Tibial nerve (tissue), 4 donors: ENCODE measurements around the gene FBXW8. TPM values are rescaled to one million over a fixed set of nuclear protein-coding genes. Genes with fewer than 3 reads are reported as not detected.

Experiments used
- DNase-seq, 2 donors: peaks; one replicate each; pipeline ENCODE4 v3.0.0-alpha.2; 2019; ENCODE audit warnings: low spot score in 2 of 2
- H3K27ac ChIP-seq, 4 donors: fragments of 200-600 bp; sonication (generic) in 3 of 4; one replicate each; pipeline ENCODE4 v1.5.1; 2017 to 2019; ENCODE audit warnings: mild to moderate bottlenecking in 1 of 4
- H3K27me3 ChIP-seq, 2 donors: fragments of 200-600 bp; sonication (generic) in 1 of 2; one replicate each; pipeline versions ENCODE4 v1.5.1 to v1.6.0; 2017 to 2019
- H3K36me3 ChIP-seq, 3 donors: fragments of 200-600 bp; sonication (generic); one replicate each; pipeline ENCODE4 v1.5.1; 2018 to 2019
- H3K4me1 ChIP-seq, 4 donors: fragments of 200-600 bp; sonication (generic) in 3 of 4; one replicate each; pipeline ENCODE4 v1.5.1; 2017 to 2019
- H3K4me3 ChIP-seq, 4 donors: fragments of 200-600 bp; sonication (generic) in 3 of 4; one replicate each; pipeline ENCODE4 v1.5.1; 2017 to 2019; ENCODE audit warnings: mild to moderate bottlenecking in 1 of 4, moderate library complexity in 1 of 4
- H3K9me3 ChIP-seq, 4 donors: fragments of 200-600 bp; sonication (generic) in 3 of 4; one replicate each; pipeline ENCODE4 v1.5.1; 2017 to 2019
- CTCF ChIP-seq, 5 experiments: fragments of 200-600 bp in 3 of 5; fragments of 450-650 bp in 2 of 5; sonication (generic) in 3 of 5; IDR thresholded peaks; one replicate each; pipeline ENCODE4 v1.5.1; 2016 to 2019; ENCODE audit warnings: antibody characterized with exemption in 5 of 5, mild to moderate bottlenecking in 3 of 5, moderate library complexity in 2 of 5
- EP300 ChIP-seq, 2 donors: sonication (generic); formaldehyde crosslinking; IDR thresholded peaks; one replicate each; pipeline ENCODE4 v1.6.1; 2017; ENCODE audit warnings: antibody characterized with exemption in 2 of 2, mild to moderate bottlenecking in 1 of 2
- POLR2A ChIP-seq, 2 donors: fragments of 450-650 bp; IDR thresholded peaks; one replicate each; pipeline ENCODE4 v1.6.1; 2017; ENCODE audit warnings: antibody characterized with exemption in 2 of 2, mild to moderate bottlenecking in 2 of 2, moderate library complexity in 2 of 2
- WGBS, 2 donors: methylation state at CpG; one replicate each; pipeline ENCODE4 v1.1.5; 2018; 5-methylcytosine and 5-hydroxymethylcytosine counted together
- total RNA-seq, 4 donors: library from RNA; depleted of rRNA; stranded (reverse); fragments of >200 nt; gene quantifications; one replicate each; pipeline ENCODE4 v1.1.0, GENCODE V29; 2016

The FBXW8 gene
- total RNA-seq, 4 donors from 2014 or later = 26.7 to 38.4 (median 29.0) TPM

- DNase-seq = no peak
- 75 to 81% methylated on average over 30 of the region's 30 CpGs for WGBS, 2 donors
- Histone ChIP-seq H3K4me3 (no peak overlapping the region), H3K36me3 (peaks cover 0 to 57% (median 0%) of the 10 kb centered on the region in 3 donors), H3K9me3 (no peaks in the 10 kb centered on the region), H3K27ac (no peak overlapping the region), H3K27me3 (no peaks in the 10 kb centered on the region), H3K4me1 (no peaks in the 10 kb centered on the region)
- TF ChIP-seq POLR2A (IDR thresholded peaks at IDR 0.05) = no peak
- TF ChIP-seq CTCF (IDR thresholded peaks at IDR 0.05) = no peak
- no peak for TF ChIP-seq EP300 (IDR thresholded peaks at IDR 0.05)
These were observed 59.1 kb downstream of the FBXW8 start for GRCh38 chr12:116969615-116970585.

DNA sequence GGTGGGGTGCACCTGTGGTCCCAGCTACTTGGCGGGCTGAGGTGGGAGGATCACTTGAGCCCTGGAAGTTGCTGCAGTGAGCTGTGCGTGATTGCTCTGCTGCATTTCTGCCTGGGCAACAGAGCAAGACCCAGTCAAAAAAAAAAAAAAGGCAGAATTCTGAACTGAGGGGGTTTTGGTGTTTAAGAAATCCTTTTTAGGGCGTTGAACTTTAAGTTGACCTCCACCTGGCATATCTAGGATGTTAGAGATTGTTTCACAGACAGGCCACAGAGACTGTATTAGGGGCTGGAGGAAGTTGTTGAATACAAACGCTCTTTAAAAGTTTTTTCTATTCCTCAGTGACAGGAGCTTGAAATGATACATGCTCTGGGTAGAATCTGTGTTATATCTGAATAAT is 60.5 kb downstream of the FBXW8 start:
- no peak for DNase-seq
- peaks cover 0 to 46% (median 0%) of the 10 kb centered on the region in 3 donors for H3K36me3 ChIP-seq
- H3K9me3 ChIP-seq = no peaks in the 10 kb centered on the region
- 87 to 92% methylated on average over 4 of the region's 4 CpGs for WGBS, 2 donors
- no peak overlapping the region for H3K27ac ChIP-seq
- no peak overlapping the region for H3K4me3 ChIP-seq
- no peaks in the 10 kb centered on the region for H3K4me1 ChIP-seq
- no peak for TF ChIP-seq POLR2A (IDR thresholded peaks at IDR 0.05)
- no peak for TF ChIP-seq EP300 (IDR thresholded peaks at IDR 0.05)
- TF ChIP-seq CTCF (IDR thresholded peaks at IDR 0.05) = no peak
- no peaks in the 10 kb centered on the region for H3K27me3 ChIP-seq

DNA sequence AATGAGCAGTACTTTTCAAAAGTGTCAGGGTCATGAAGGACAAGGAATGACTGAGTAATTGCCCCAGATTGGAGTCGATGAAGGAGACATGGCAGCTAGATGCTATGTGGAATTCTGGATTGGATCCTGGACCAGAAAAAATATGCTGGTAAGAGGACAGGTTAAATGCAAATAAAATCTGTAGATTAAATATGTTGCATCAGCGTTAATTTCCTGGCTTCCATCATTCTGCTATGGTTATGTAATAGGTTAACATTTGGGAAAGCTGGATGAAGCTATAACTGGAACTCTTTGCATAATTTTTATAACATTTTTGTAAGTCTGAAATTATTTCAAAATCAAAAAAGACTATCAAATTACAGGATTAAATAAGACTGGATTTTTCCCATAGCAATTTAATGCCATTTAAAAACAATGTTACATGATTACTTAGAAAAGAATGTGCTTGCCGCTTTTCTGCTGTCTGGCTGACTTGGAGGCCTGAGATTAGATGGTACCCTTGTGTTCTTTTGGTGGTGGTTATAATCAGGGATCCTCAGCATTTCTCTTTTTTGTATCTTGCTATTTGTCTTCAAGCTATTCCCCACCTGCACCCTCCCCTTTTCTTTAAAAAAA is 65.1 kb downstream of the FBXW8 start:
- no peak for DNase-seq
- Histone ChIP-seq H3K27ac (no peak overlapping the region), H3K4me3 (no peak overlapping the region), H3K36me3 (peaks cover 0 to 17% (median 0%) of the 10 kb centered on the region in 3 donors), H3K27me3 (no peaks in the 10 kb centered on the region), H3K9me3 (no peaks in the 10 kb centered on the region), H3K4me1 (no peaks in the 10 kb centered on the region)
- 91 to 92% methylated on average over 3 of the region's 3 CpGs for whole genome bisulfite sequencing, 2 donors
- TF ChIP-seq POLR2A (IDR thresholded peaks at IDR 0.05) (no peak), CTCF (IDR thresholded peaks at IDR 0.05) (no peak)

DNA sequence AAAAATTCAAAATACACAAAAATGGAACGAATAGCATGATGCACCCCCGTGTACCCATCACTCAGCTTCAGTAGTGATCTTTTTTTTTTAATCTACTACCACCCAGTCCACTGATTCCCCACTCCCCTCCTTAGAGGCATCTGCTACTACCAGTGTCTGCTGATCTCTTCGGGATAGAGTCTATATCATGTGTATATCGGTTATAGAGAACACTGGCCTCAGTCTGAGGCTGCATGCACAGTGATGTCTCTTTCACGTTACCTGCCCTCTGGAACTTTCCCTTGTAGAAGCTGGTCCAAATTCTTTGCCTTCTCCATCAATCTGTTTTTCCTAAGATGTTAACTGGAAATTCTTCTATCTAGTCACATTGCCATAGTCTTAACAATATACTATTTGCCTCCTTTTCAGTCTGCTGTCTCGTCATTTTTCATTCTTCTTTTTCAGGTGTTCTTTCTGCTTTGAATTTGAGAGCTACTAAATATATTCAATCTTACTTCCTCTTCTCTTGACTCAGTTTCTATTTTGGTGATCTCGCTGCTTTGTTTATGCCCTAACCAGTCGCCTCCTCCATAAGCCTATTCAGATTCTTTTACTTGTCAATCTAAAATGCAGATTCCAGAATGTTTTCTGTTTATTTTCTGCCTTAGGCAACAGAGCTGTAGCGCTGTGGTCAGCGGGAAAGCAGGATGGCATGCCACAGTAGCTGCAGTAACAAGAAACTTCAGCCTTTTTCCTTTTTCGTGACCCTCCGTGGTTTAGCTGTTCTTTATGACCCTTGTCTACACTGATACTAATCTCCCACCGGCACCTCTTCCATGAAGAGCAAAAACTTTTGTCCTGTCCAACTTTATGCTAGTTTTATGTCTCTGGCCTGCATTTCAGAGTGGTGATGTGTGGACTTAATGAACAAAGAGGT is 67.0 kb downstream of the FBXW8 start:
- peaks cover 0 to 12% (median 0%) of the 10 kb centered on the region in 3 donors for H3K36me3 ChIP-seq
- 74% methylated on average over 13 of the region's 13 CpGs for WGBS, 2 donors

More for the DNA sequence above, 67.0 kb downstream of the FBXW8 start:
- Histone ChIP-seq H3K4me1 (no peaks in the 10 kb centered on the region), H3K27me3 (no peaks in the 10 kb centered on the region), H3K9me3 (no peaks in the 10 kb centered on the region), H3K4me3 (no peak overlapping the region), H3K27ac (no peak overlapping the region)
- DNase-seq = no peak
- TF ChIP-seq EP300 (IDR thresholded peaks at IDR 0.05) (no peak), POLR2A (IDR thresholded peaks at IDR 0.05) (no peak), CTCF (IDR thresholded peaks at IDR 0.05) (no peak)
